ENCODE data around the gene MEGF6. TPM values are rescaled to one million over a fixed set of nuclear protein-coding genes. Genes with fewer than 3 reads are reported as not detected.

Gene MEGF6
- total RNA-seq, 1 donor from 2014 or later = 10.9 TPM

GRCh38 chr1:3570066-3570986 lies 41.0 kb downstream of the MEGF6 start:
- H3K36me3 Mint-ChIP-seq (ENCODE audit: low read depth) = no peaks in the 10 kb centered on the region
- no peaks in the 10 kb centered on the region for H3K9me3 Mint-ChIP-seq
- intact Hi-C loops (cut with micrococcal nuclease) = no loop called here
- POLR2A ChIA-PET = no interaction called here
- CTCF ChIA-PET = no interaction called here
- ATAC-seq (ENCODE audit: low read depth) = peak; percentile 71
- TF ChIP-seq CTCF (IDR thresholded peaks at IDR 0.05) = no peak
- H3K4me1 Mint-ChIP-seq = peaks cover 2% of the 10 kb centered on the region
- no peak for DNase-seq
- H3K4me3 Mint-ChIP-seq = no peak overlapping the region
- no peak overlapping the region for H3K27ac Mint-ChIP-seq
- no peaks in the 10 kb centered on the region for H3K27me3 Mint-ChIP-seq

GRCh38 chr1:3569436-3569835 lies 41.9 kb downstream of the MEGF6 start:
- TF ChIP-seq CTCF (IDR thresholded peaks at IDR 0.05) = no peak
- ATAC-seq (ENCODE audit: low read depth) (no peak), DNase-seq (no peak)
- intact Hi-C loops (cut with micrococcal nuclease) = no loop called here
- ChIA-PET CTCF (no interaction called here), POLR2A (no interaction called here)
- H3K9me3 Mint-ChIP-seq = no peaks in the 10 kb centered on the region
- no peaks in the 10 kb centered on the region for H3K36me3 Mint-ChIP-seq (ENCODE audit: low read depth)
- no peak overlapping the region for H3K27ac Mint-ChIP-seq
- H3K27me3 Mint-ChIP-seq = peaks cover 3% of the 10 kb centered on the region
- peaks cover 2% of the 10 kb centered on the region for H3K4me1 Mint-ChIP-seq
- H3K4me3 Mint-ChIP-seq = no peak overlapping the region

- H3K27me3 Mint-ChIP-seq = peaks cover 3% of the 10 kb centered on the region
- H3K27ac Mint-ChIP-seq = no peak overlapping the region
- intact Hi-C loops (cut with micrococcal nuclease) = no loop called here
- TF ChIP-seq CTCF (IDR thresholded peaks at IDR 0.05) = no peak
- H3K36me3 Mint-ChIP-seq (ENCODE audit: low read depth) = no peaks in the 10 kb centered on the region
- ChIA-PET POLR2A (no interaction called here), CTCF (no interaction called here)
- no peak overlapping the region for H3K4me3 Mint-ChIP-seq
- ATAC-seq (ENCODE audit: low read depth) = no peak
- peaks cover 2% of the 10 kb centered on the region for H3K4me1 Mint-ChIP-seq
- DNase-seq = no peak
- no peaks in the 10 kb centered on the region for H3K9me3 Mint-ChIP-seq
Measured at GRCh38 chr1:3568815-3569435, 42.4 kb downstream of the MEGF6 start.

- ATAC-seq (ENCODE audit: low read depth) (no peak), DNase-seq (no peak)
- ChIA-PET CTCF (interaction anchor here (0.6 to 0.8 kb wide), 2 partner anchors 52 to 61 kb away, joined by 3 read pairs; no protein-coding TSS in a partner anchor), POLR2A (no interaction called here)
- intact Hi-C loops (cut with micrococcal nuclease) = no loop called here
- Mint-ChIP-seq H3K4me1 (peaks cover 2% of the 10 kb centered on the region), H3K9me3 (no peaks in the 10 kb centered on the region), H3K27ac (no peak overlapping the region), H3K36me3 (ENCODE audit: low read depth) (no peaks in the 10 kb centered on the region), H3K4me3 (no peak overlapping the region), H3K27me3 (peaks cover 3% of the 10 kb centered on the region)
- TF ChIP-seq CTCF (IDR thresholded peaks at IDR 0.05) = no peak
Measured at GRCh38 chr1:3566951-3567804, 44.1 kb downstream of the MEGF6 start.

Measured in activated B cell treated with CpG ODN at 0.5 μM for 24 hours (primary cell).